ENCODE results near the gene SRRM4.

- no peak for TF ChIP-seq CTCF (IDR thresholded peaks at IDR 0.05; ENCODE audit: low read depth, low read length, missing input control)
- TF ChIP-seq TAF1 (conservative IDR thresholded peaks at IDR 0.05) = no peak
- no peak for TF ChIP-seq FOXA1 (IDR thresholded peaks at IDR 0.05)
- no peak for TF ChIP-seq EGR1 (IDR thresholded peaks at IDR 0.05; ENCODE audit: low read depth in 2 of 2)
- TF ChIP-seq HNF4G (IDR thresholded peaks at IDR 0.05) = no peak
- no peak for TF ChIP-seq SP1 (IDR thresholded peaks at IDR 0.05)
Observed at GRCh38 chr12:118958520-118958919, 22.8 kb upstream of the SRRM4 start.

Data from liver (tissue), 3 donors.